HG03139 (cell line): Measurements from ENCODE around the gene ARHGEF18.
"Not testable (repeated sequence)": the region's sequence is repeated elsewhere in the genome, so short reads cannot be mapped to it uniquely, and the experiment has no call there.

Experiments used
- ATAC-seq: cut with Tn5 transposase; IDR thresholded peaks from one replicate; pipeline ENCODE4 v1.9.1; 2021; ENCODE audit not compliant: unreplicated experiment

ARHGEF18 gene

DNA sequence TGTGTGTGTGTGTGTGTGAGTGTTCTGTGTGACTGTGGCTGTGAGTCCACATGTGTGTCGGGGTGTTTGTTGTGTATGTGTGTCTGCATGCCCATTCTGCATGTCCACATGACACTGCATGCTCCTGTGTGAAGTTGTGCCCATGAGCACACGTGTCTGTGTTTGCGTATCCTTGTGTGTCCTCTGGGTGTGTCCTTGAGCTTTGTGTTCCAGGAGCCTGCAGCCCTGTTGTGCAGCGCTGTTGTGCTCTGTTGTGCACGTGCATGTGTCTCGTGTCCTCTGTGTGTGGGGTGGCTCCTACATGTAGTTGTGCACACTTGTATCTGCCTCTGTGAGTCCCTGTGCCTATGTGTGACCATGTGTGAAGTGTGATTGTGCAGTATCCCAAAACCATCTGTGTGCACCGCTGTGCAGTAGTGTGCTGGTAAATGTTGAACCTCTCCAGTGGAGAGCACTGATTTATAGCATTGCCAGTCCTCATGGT, 2.2 kb upstream of the ARHGEF18 start:
- ATAC-seq = no peak

DNA sequence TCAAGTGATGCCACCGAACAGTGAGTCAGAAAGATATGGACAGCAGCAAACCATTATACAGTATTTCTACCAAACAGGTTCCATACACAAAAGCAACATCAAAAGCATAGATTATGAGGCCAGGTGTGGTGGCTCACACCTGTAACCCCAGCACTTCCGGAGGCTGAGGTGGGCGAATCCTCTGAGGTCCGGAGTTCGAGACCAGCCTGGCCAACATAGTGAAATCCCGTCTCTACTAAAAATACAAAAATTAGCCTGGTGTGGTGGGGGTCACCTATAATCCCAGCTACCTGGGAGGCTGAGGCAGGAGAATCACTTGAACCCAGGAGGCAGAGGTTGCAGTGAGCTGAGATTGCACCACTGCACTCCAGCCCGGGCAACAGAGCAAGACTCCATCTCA, 1.7 kb upstream of the ARHGEF18 start:
- ATAC-seq = not testable (repeated sequence)

- ATAC-seq = no peak
Observed at GRCh38 chr19:7349231-7349591, 474 bp downstream of the ARHGEF18 start.

DNA sequence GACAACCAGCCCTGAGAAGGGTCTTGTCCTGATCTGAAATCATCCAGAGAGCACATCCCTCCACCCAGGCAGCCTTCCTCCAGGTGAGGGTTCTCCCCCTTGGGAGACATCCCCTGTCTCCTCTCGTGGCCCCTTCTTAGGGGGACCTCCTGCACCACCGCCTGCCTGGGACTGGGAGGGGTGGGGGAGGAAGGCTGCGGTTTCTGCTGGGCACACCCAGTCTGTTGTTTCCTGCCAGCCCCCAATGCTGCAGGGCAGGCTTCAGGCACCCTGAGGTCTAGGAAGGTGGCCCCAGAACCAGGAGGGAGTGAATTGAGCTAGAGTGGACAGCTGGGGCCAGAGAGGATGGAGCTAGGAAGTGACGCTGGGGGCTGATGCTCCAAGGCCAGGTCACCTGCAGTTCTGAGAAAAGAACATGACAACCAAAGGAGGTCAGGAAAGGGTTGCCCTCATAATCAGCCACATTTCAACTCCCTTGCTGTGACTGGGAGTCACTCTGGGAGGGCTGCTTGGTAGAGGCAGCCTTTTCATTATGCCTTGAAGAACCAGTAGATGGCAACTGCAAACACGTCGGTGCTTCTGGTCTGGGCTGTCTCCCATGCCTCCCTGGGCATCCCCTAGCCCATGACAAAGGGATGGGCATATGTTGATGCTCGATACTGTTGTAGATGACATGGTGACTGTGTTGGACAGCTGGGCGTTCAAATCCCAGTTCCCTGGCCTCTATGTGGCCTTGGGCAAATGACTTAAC, 1.4 kb downstream of the ARHGEF18 start:
- no peak for ATAC-seq

GRCh38 chr19:7351861-7352260, 3.1 kb downstream of the ARHGEF18 start:
- ATAC-seq = no peak

DNA sequence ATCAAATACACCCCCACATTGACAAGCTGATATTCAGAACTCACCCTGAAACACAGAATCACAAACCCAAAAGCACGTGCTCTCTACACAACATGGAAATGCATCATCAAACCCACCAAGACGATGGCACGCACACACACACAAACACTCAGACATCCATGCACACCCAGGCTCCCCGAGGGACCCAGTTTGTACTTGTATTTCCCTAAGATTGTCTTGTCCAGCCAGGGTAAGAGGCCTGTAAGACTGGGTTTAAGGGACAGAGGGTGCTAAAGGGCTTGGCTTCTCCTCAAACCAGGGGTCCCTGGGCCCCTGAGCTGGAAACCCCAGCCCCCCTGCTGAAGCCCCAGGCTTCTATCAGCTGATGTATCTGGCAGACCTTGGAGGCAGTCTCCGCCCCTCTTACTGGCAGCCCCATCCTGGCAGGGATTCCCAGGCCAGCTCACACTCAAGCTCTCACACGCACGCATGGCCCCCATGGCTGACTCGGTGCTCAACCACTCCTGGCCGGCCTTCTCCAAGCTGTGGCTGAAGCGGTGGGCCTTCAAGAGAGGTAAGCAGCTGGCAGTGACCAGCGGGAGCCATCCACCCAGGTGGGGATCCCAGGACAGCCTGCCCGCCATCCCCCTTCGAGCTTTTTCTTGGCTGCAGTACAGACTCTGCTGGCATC, 6.5 kb downstream of the ARHGEF18 start:
- ATAC-seq = no peak

DNA sequence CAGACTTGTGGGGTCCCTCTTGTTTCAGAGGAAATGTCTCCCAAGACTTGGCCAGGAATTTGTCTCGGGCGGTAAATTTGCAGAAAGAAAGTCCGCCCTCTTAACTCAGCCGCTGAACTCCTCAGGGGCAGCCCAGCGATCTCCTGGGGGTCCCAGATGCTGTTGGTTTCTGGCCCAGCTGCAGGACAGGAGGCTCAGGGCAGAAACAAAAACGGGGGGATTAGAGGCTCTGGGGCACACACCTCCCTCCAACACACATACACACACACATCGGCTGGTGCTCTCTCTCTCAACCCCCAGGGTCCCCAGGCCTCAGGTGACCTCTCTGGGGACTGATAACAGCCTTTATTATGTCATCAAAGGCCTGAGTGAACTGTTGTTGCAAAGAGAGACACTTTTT, 7.1 kb downstream of the ARHGEF18 start:
- ATAC-seq = no peak

GRCh38 chr19:7356899-7357627, 8.3 kb downstream of the ARHGEF18 start:
- ATAC-seq = no peak

DNA sequence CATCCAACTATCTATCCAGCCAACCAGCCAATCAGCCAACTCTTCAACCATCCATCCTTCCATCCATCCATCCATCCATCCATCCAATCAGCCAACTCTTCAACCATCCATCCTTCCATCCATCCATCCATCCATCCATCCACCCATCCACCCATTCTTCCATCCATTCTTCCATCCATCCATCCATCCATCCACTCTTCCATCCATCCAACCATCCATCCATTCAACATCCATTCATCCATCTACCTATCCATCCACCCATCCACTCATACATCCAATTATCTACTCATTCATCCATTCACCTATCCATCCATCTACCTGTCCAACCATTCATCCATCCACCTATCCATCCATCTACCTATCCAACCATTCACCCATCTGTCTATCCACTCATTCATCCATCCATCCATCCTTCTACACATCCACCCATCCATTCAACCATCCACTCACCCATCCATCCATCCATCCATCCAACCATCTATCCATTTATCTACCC, 9.4 kb downstream of the ARHGEF18 start:
- ATAC-seq = no peak

DNA sequence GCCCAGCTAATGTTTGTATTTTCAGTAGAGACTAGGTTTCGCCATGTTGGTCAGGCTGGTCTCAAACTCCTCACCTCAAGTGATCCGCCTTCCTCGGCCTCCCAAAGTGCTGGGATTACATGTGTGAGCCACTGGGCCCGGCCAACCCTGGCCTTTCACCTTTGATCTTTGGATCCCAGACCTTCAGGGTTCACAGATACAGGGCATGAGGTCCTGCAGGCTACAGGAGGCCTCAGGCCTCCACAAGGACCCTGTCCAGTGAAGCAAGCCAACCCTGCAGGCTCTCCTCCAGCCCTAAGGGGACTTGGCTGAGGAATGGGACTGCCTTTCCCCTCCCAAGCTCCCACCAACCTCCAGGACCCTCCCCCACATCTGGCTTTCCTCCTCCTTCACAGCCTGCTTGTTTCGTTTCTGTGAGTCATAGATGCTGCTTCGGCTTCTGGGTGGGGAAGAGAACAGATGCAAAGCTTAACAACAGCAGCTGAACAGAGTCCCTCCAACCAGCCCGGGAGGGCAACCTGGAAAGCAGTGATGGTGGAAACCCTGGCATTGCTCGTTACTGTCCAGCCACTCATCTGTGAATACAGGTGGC, 11.8 kb downstream of the ARHGEF18 start:
- ATAC-seq = no peak

- ATAC-seq = no peak
Observed at GRCh38 chr19:7363225-7363624, 14.5 kb downstream of the ARHGEF18 start.

GRCh38 chr19:7366701-7367420, 18.1 kb downstream of the ARHGEF18 start:
- ATAC-seq = no peak

DNA sequence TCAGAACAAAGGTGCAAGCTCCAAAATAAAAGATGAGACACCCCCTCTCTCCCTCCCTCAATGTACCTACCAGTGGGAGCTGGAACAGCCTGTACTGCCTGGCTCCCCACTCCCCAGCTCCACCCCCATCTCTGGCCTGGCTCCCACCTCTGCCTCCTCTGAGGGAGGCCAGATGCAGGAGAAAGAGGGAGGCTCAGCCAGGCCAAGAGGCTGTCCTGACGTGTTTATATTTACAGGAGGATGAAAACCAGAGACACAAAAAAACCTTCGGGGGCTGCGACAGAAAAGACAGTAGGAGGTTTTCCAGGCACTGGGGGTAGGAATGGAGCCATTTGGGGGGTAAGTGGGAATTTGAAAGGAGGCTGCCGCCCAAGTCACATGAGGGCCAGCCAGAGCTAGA, 19.7 kb downstream of the ARHGEF18 start:
- ATAC-seq = no peak

DNA sequence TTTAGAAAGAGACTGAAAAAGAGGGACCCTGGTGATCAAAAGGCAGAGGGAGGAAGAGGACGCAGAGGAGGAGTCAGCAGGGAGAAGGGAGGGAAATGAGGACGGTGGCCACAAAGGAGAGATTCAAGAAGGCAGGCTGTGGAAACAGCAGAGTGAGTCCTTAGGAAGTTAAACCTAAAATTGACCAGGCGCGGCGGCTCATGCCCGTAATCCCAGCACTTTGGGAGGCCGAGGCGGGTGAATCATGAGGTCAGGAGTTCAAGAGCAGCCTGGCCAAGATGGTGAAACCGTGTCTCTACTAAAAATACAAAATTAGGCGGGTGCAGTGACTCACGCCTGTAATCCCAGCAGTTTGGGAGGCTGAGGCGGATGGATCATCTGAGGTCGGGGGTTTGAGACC, 20.1 kb downstream of the ARHGEF18 start:
- not testable (repeated sequence) for ATAC-seq

DNA sequence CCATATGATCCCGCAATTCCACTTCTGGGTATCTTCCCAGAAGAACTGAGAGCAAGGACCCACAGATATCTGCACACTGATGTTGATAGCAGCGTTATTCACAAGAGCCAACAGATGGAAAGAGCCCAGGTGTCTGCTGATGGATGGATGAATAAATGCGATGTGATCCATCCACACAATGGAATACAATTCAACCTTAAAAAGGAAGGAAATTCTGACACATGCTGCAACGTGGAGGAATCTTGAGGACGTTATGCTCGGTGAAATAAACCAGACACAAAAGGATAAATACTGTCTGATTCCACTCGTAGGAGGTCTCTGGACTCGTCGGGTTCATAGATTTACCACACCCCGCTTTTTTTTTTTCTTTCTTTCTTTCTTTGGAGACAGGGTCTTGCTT, 21.8 kb downstream of the ARHGEF18 start:
- ATAC-seq = no peak

- ATAC-seq = no peak
Observed at GRCh38 chr19:7371001-7371400, 22.3 kb downstream of the ARHGEF18 start.

DNA sequence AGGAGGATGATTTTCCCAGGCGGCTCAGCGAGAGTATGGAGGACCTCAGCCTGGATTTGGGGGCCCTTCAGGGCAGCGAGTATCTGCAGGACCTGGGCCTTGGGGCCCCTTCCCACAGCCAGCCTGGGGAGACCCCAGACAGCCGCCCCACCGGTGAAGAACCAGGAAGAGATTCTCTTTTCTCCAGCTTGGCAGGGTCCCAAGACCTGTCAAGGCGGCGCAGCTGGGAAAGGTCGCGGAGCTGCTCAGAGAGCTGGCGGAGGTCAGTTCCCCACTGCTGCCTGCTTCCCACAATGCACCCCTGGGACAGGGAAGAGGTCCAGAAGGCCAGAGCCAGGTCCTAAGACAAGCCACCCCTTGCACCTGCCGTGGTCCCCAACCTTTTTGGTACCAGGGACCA, 24.1 kb downstream of the ARHGEF18 start:
- ATAC-seq = no peak

DNA sequence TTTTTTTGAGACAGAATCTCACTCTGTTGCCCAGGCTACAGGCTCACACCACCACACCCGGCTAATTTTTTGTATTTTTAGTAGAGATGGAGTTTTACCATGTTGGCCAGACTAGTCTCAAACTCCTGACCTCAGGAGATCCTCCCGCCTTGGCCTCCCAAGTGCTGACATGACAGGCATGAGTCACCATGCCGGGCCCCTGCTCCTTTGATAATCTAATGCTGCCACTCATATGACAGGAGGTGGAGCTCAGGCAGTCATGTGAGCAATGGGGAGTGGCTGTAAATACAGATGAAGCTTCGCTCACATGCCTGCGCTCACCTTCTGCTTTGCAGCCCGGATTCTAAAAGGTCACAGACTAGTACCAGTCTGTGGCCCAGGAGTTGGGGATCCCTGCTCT, 25.1 kb downstream of the ARHGEF18 start:
- no peak for ATAC-seq

- ATAC-seq = no peak
Observed at GRCh38 chr19:7376151-7376852, 27.6 kb downstream of the ARHGEF18 start.

- ATAC-seq = no peak
Observed at GRCh38 chr19:7377196-7377595, 28.5 kb downstream of the ARHGEF18 start.
